K562 (cell line): ENCODE data around the gene SLC7A4. TPM values are rescaled to one million over a fixed set of nuclear protein-coding genes. Genes with fewer than 3 reads are reported as not detected.
A peak's percentile ranks its signal among the peaks of the same experiment; 100 is the strongest.

Experiments used
- BRCA1 ChIP-seq, 2 experiments: fragments of 450-650 bp in 1 of 2; sonication (generic) in 1 of 2; formaldehyde crosslinking in 1 of 2; IDR thresholded peaks; 2 replicates each; pipeline versions ENCODE4 v1.5.0 to v1.6.1; 2017 to 2020; ENCODE audit warnings: mild to moderate bottlenecking in 1 of 2, missing genetic modification reagents in 1 of 2
- HIVEP1 ChIP-seq: fragments of 250-450 bp; sonication (Bioruptor Pico); IDR thresholded peaks from 2 replicates; pipeline ENCODE4 v1.4.0; 2020; ENCODE audit warnings: mild to moderate bottlenecking
- HMG20A ChIP-seq: fragments of 450-650 bp; formaldehyde crosslinking; conservative IDR thresholded peaks from 2 replicates; pipeline ENCODE4 v1.4.0; 2020; ENCODE audit warnings: mild to moderate bottlenecking, mixed read lengths
- HMGN3 ChIP-seq: IDR thresholded peaks from 2 replicates; pipeline ENCODE4 v1.6.1; 2011; ENCODE audit warnings: borderline replicate concordance, low read depth, mild to moderate bottlenecking, mixed read lengths, low read length; ENCODE audit not compliant: insufficient read length; ENCODE audit errors: extremely low read depth
- KDM5B ChIP-seq: fragments of 200-600 bp; sonication (generic); IDR thresholded peaks from 2 replicates; pipeline ENCODE4 v1.6.1; 2012; ENCODE audit warnings: low read depth, mild to moderate bottlenecking, moderate library complexity, low read length, control low read depth, inconsistent platforms; ENCODE audit not compliant: insufficient replicate concordance
- NR2C2 ChIP-seq, 2 experiments: fragments of 200-800 bp in 1 of 2; sonication (Bioruptor generic) in 1 of 2; sonication (generic) in 1 of 2; formaldehyde crosslinking in 1 of 2; IDR thresholded peaks; 2 replicates each; pipeline versions ENCODE4 v1.6.1 to v1.8.0; 2016 to 2022; ENCODE audit warnings: mild to moderate bottlenecking in 1 of 2, missing compliant biosample characterization in 1 of 2, missing genetic modification characterization in 1 of 2, missing genetic modification reagents in 1 of 2
- POLR2G ChIP-seq: fragments of 200-400 bp; formaldehyde crosslinking; IDR thresholded peaks from 2 replicates; pipeline ENCODE4 v1.6.1; 2017; ENCODE audit warnings: low read depth, mild to moderate bottlenecking, antibody characterized with exemption, low read length, moderate library complexity
- RBM39 ChIP-seq: fragments of 200-400 bp; formaldehyde crosslinking; optimal IDR thresholded peaks from 2 replicates; pipeline ENCODE3; 2018; ENCODE audit warnings: low read depth, low read length
- TBP ChIP-seq: optimal IDR thresholded peaks from 2 replicates; pipeline ENCODE3; 2011; ENCODE audit warnings: low read depth, low read length, improper control_type of control experiment
- TEAD1 ChIP-seq, 2 experiments: fragments of 450-650 bp in 1 of 2; sonication (generic) in 1 of 2; formaldehyde crosslinking; IDR thresholded peaks; 2 replicates each; pipeline versions ENCODE4 v1.4.0 to v1.8.0; 2020 to 2022; ENCODE audit warnings: mild to moderate bottlenecking in 2 of 2, missing genetic modification reagents in 1 of 2
- ZC3H4 ChIP-seq: sonication (generic); formaldehyde crosslinking; IDR thresholded peaks from 2 replicates; pipeline ENCODE4 v1.9.0; 2021; ENCODE audit warnings: missing genetic modification reagents, borderline replicate concordance
- ZFP91 ChIP-seq: sonication (generic); formaldehyde crosslinking; IDR thresholded peaks from 2 replicates; pipeline ENCODE4 v1.8.0; 2022; ENCODE audit warnings: mild to moderate bottlenecking, missing genetic modification reagents
- ZNF143 ChIP-seq: sonication (generic); formaldehyde crosslinking; IDR thresholded peaks from 2 replicates; pipeline ENCODE4 v1.9.0; 2022; ENCODE audit warnings: mild to moderate bottlenecking, missing genetic modification reagents
- ZNF184 ChIP-seq: sonication (generic); formaldehyde crosslinking; IDR thresholded peaks from 2 replicates; pipeline ENCODE4 v1.5.0; 2020; ENCODE audit warnings: missing genetic modification reagents
- ZNF644 ChIP-seq: fragments of 200-800 bp; sonication (Bioruptor generic); IDR thresholded peaks from 2 replicates; pipeline ENCODE4 v1.6.1; 2016; ENCODE audit warnings: low read depth, missing genetic modification characterization, missing compliant biosample characterization
- polyA plus RNA-seq, 8 experiments: library from polyadenylated mRNA; depleted of rRNA in 4 of 8; stranded (reverse) in 5 of 8; unstranded in 3 of 8; fragments of >200 nt; fragmentation: Nextera tagmentation in 2 of 8; fragmentation: Illumina TruSeq in 1 of 8; extraction: Ambion mirVana in 2 of 8; extraction: Trizol in 1 of 8; gene quantifications; 2 replicates each; pipeline versions ENCODE4 v1.2.1 to v1.2.3, GENCODE V29; 2011 to 2014; ENCODE audit warnings: inconsistent platforms in 1 of 8, missing spikeins in 1 of 8
- total RNA-seq, 7 experiments: library from RNA; depleted of rRNA in 6 of 7; stranded (reverse); fragments of >200 nt in 6 of 7; fragmentation: Illumina TruSeq in 2 of 7; extraction: Trizol in 2 of 7; gene quantifications; 2 replicates each; pipeline versions ENCODE4 v1.2.1 to v1.2.3, GENCODE V29; 2011 to 2021; ENCODE audit warnings: low replicate concordance in 1 of 7
- TF ChIP-seq, protein P1 (sequence below): sonication (generic); formaldehyde crosslinking; IDR thresholded peaks from 2 replicates; pipeline ENCODE4 v1.8.0; 2022; ENCODE audit warnings: mild to moderate bottlenecking, missing genetic modification reagents
- TF ChIP-seq, protein P2 (sequence below): sonication (generic); formaldehyde crosslinking; IDR thresholded peaks from 2 replicates; pipeline ENCODE4 v1.8.0; 2022; ENCODE audit warnings: mild to moderate bottlenecking, missing genetic modification reagents

SLC7A4 gene
- total and polyA plus RNA-seq, 9 of the 15 experiments (the other 6 are each of a cell fraction or from before 2014, with no cell fraction given) = not detected

- TF ChIP-seq, protein P1, sequence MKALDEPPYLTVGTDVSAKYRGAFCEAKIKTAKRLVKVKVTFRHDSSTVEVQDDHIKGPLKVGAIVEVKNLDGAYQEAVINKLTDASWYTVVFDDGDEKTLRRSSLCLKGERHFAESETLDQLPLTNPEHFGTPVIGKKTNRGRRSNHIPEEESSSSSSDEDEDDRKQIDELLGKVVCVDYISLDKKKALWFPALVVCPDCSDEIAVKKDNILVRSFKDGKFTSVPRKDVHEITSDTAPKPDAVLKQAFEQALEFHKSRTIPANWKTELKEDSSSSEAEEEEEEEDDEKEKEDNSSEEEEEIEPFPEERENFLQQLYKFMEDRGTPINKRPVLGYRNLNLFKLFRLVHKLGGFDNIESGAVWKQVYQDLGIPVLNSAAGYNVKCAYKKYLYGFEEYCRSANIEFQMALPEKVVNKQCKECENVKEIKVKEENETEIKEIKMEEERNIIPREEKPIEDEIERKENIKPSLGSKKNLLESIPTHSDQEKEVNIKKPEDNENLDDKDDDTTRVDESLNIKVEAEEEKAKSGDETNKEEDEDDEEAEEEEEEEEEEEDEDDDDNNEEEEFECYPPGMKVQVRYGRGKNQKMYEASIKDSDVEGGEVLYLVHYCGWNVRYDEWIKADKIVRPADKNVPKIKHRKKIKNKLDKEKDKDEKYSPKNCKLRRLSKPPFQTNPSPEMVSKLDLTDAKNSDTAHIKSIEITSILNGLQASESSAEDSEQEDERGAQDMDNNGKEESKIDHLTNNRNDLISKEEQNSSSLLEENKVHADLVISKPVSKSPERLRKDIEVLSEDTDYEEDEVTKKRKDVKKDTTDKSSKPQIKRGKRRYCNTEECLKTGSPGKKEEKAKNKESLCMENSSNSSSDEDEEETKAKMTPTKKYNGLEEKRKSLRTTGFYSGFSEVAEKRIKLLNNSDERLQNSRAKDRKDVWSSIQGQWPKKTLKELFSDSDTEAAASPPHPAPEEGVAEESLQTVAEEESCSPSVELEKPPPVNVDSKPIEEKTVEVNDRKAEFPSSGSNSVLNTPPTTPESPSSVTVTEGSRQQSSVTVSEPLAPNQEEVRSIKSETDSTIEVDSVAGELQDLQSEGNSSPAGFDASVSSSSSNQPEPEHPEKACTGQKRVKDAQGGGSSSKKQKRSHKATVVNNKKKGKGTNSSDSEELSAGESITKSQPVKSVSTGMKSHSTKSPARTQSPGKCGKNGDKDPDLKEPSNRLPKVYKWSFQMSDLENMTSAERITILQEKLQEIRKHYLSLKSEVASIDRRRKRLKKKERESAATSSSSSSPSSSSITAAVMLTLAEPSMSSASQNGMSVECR (CRISPR knock-in tag) = 0 out of 2 replicates have a peak, but pooled peaks have one; percentile 66
- TF ChIP-seq TEAD1 (CRISPR knock-in tag; IDR thresholded peaks at IDR 0.05) (peak in 1 of 2 experiments; percentile 52; a peak in 1 of 4 replicates), TBP (peak; percentile 14), NR2C2 (CRISPR knock-in tag; IDR thresholded peaks at IDR 0.05) (no peak), NR2C2 (tag; IDR thresholded peaks at IDR 0.05) (no peak), POLR2G (peak; percentile 54), ZNF644 (tag) (no peak), HMGN3 (peak; percentile 37), ZC3H4 (CRISPR knock-in tag) (0 out of 2 replicates have a peak, but pooled peaks have one; percentile 69), HMG20A (CRISPR knock-in tag) (no peak), ZNF143 (peak; percentile 45), RBM39 (no peak), HIVEP1 (CRISPR knock-in tag) (0 out of 2 replicates have a peak, but pooled peaks have one; percentile 18), KDM5B (peak; percentile 39), ZNF184 (peak; percentile 3; the same call in 1 of the 2 replicates), BRCA1 (IDR thresholded peaks at IDR 0.05) (no peak), BRCA1 (CRISPR knock-in tag; IDR thresholded peaks at IDR 0.05) (0 out of 2 replicates have a peak, but pooled peaks have one; percentile 56), ZFP91 (0 out of 2 replicates have a peak, but pooled peaks have one; percentile 59)
- TF ChIP-seq, protein P2, sequence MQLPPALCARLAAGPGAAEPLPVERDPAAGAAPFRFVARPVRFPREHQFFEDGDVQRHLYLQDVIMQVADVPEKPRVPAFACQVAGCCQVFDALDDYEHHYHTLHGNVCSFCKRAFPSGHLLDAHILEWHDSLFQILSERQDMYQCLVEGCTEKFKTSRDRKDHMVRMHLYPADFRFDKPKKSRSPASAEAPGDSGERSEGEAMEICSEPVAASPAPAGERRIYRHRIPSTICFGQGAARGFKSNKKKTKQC (CRISPR knock-in tag) = peak; percentile 76
- TF ChIP-seq, all 486 proteins: peak for 18
These were observed 770 bp downstream of the SLC7A4 start (continued) for GRCh38 chr22:21031545-21032036.
